Measurements from ENCODE around the gene MYH6.

- TF ChIP-seq CTCF (IDR thresholded peaks at IDR 0.05; ENCODE audit: insufficient read depth, low read depth, low read length): no peak
- TF ChIP-seq EZH2 (IDR thresholded peaks at IDR 0.05; ENCODE audit: insufficient read depth, low read length): no peak
Observed at GRCh38 chr14:23364164-23365035, 43.7 kb downstream of the MYH6 start.
